SK-N-SH treated with all-trans-retinoic acid at 6 μM for 48 hours (cell line): ENCODE measurements around the gene PIPOX.

Source experiments
- TCF4 ChIP-seq: fragments of 250-450 bp; sonication (Bioruptor Pico); IDR thresholded peaks from 2 replicates; pipeline ENCODE4 v1.8.0; 2021; ENCODE audit warnings: mild to moderate bottlenecking, moderate library complexity, borderline replicate concordance
- TF ChIP-seq, protein P1 (sequence below): fragments of 250-450 bp; sonication (Bioruptor Pico); IDR thresholded peaks from 2 replicates; pipeline ENCODE4 v1.8.0; 2021; ENCODE audit warnings: low read depth, mild to moderate bottlenecking, moderate library complexity, borderline replicate concordance

DNA sequence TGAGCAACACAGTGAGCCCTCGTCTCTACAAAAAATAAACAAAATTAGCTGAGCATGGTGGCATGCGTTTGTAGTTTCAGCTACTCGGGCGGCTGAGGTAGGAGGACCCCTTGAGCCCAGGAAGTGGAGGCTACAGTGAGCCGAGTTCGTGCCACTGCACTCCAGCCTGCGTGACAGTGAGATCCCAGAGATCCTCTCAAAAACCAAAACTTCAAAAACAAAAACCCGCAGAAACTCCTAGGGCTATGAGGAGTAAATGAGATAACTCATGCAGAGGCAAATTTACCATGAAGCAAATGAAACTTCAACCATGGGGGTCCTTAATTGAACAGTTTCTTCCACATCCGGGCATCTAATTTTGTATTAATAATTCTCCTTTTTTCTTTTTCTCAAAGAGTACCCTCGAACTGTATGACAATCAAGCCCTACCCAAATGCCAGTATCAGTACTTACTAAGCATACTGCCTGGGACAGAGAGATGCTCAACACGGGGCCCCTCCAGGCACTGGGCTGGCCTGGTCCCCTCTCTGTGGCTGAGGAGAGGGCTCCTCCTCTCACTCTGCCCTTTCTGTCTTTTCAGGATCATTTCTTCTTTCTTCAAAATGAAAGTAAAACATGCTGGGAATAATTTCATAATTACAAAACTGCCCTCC is 789 bp upstream of the PIPOX start:
- TF ChIP-seq, protein P1, sequence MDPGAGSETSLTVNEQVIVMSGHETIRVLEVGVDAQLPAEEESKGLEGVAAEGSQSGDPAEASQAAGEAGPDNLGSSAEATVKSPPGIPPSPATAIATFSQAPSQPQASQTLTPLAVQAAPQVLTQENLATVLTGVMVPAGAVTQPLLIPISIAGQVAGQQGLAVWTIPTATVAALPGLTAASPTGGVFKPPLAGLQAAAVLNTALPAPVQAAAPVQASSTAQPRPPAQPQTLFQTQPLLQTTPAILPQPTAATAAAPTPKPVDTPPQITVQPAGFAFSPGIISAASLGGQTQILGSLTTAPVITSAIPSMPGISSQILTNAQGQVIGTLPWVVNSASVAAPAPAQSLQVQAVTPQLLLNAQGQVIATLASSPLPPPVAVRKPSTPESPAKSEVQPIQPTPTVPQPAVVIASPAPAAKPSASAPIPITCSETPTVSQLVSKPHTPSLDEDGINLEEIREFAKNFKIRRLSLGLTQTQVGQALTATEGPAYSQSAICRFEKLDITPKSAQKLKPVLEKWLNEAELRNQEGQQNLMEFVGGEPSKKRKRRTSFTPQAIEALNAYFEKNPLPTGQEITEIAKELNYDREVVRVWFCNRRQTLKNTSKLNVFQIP (CRISPR knock-in tag) = no peak
- no peak for TF ChIP-seq TCF4 (CRISPR knock-in tag)
